K562 (cell line): ENCODE results near the gene FRMPD4.

Experiments
- NR1H2 ChIP-seq: sonication (generic); formaldehyde crosslinking; IDR thresholded peaks from 2 replicates; pipeline ENCODE4 v1.4.0; 2020; ENCODE audit warnings: mild to moderate bottlenecking, missing genetic modification reagents
- NR2C2 ChIP-seq, 2 experiments: fragments of 200-800 bp in 1 of 2; sonication (Bioruptor generic) in 1 of 2; sonication (generic) in 1 of 2; formaldehyde crosslinking in 1 of 2; IDR thresholded peaks; 2 replicates each; pipeline versions ENCODE4 v1.6.1 to v1.8.0; 2016 to 2022; ENCODE audit warnings: mild to moderate bottlenecking in 1 of 2, missing compliant biosample characterization in 1 of 2, missing genetic modification characterization in 1 of 2, missing genetic modification reagents in 1 of 2
- PATZ1 ChIP-seq: fragments of 250-450 bp; sonication (Bioruptor Pico); IDR thresholded peaks from 2 replicates; pipeline ENCODE4 v1.5.0; 2020; ENCODE audit warnings: mild to moderate bottlenecking, borderline replicate concordance
- ZBTB40 ChIP-seq, 2 experiments: fragments of 450-650 bp in 1 of 2; sonication (generic) in 1 of 2; formaldehyde crosslinking in 1 of 2; IDR thresholded peaks; 2 replicates each; pipeline versions ENCODE4 v1.7.1 to v1.9.0; 2016 to 2022; ENCODE audit warnings: inconsistent platforms in 1 of 2, mild to moderate bottlenecking in 1 of 2, missing genetic modification reagents in 1 of 2

- TF ChIP-seq NR1H2 (no peak), PATZ1 (CRISPR knock-in tag) (no peak), NR2C2 (CRISPR knock-in tag; IDR thresholded peaks at IDR 0.05) (no peak), NR2C2 (tag; IDR thresholded peaks at IDR 0.05) (no peak), ZBTB40 (IDR thresholded peaks at IDR 0.05) (no peak), ZBTB40 (CRISPR knock-in tag; IDR thresholded peaks at IDR 0.05) (no peak)
Observed at GRCh38 chrX:12403474-12404082, 265.3 kb downstream of the FRMPD4 start.
